ENCODE results near the gene ELF2.
"Not testable (repeated sequence)": the region's sequence is repeated elsewhere in the genome, so short reads cannot be mapped to it uniquely, and the experiment has no call there.

The ELF2 gene

GRCh38 chr4:139082750-139083606, 94.0 kb downstream of the ELF2 start:
- DNase-seq (ENCODE audit: low read depth, low spot score) = peak; percentile 80

GRCh38 chr4:139078926-139079325, 98.1 kb downstream of the ELF2 start:
- DNase-seq (ENCODE audit: low read depth, low spot score) = no peak

- no peak for DNase-seq (ENCODE audit: low read depth, low spot score)
Measured at GRCh38 chr4:139077567-139078355, 99.3 kb downstream of the ELF2 start.

- no peak for DNase-seq (ENCODE audit: low read depth, low spot score)
Measured at GRCh38 chr4:139076016-139076744, 100.8 kb downstream of the ELF2 start.

- no peak for DNase-seq (ENCODE audit: low read depth, low spot score)
Measured at GRCh38 chr4:139060591-139060990, 116.4 kb downstream of the ELF2 start.

- not testable (repeated sequence) for DNase-seq (ENCODE audit: low read depth, low spot score)
Measured at GRCh38 chr4:139059026-139059425, 118.0 kb downstream of the ELF2 start.

- DNase-seq (ENCODE audit: low read depth, low spot score) = no peak
Measured at GRCh38 chr4:139054791-139055505, 122.1 kb downstream of the ELF2 start.

- DNase-seq (ENCODE audit: low read depth, low spot score) = no peak
Measured at GRCh38 chr4:139053909-139054308, 123.1 kb downstream of the ELF2 start.

GRCh38 chr4:139050446-139050845, 126.6 kb downstream of the ELF2 start:
- DNase-seq (ENCODE audit: low read depth, low spot score) = no peak

GRCh38 chr4:139048026-139048425, 129.0 kb downstream of the ELF2 start:
- no peak for DNase-seq (ENCODE audit: low read depth, low spot score)

GRCh38 chr4:139044291-139044690, 132.7 kb downstream of the ELF2 start:
- no peak for DNase-seq (ENCODE audit: low read depth, low spot score)

- DNase-seq (ENCODE audit: low read depth, low spot score) = no peak
Measured at GRCh38 chr4:139042981-139043460, 134.0 kb downstream of the ELF2 start.

GRCh38 chr4:139038874-139039443, 138.1 kb downstream of the ELF2 start:
- no peak for DNase-seq (ENCODE audit: low read depth, low spot score)

- DNase-seq (ENCODE audit: low read depth, low spot score) = no peak
Measured at GRCh38 chr4:139036885-139037284, 140.1 kb downstream of the ELF2 start.

- no peak for DNase-seq (ENCODE audit: low read depth, low spot score)
Measured at GRCh38 chr4:139035650-139036049, 141.4 kb downstream of the ELF2 start.

- peak; percentile 61 for DNase-seq (ENCODE audit: low read depth, low spot score)
Measured at GRCh38 chr4:139030614-139031235, 146.3 kb downstream of the ELF2 start.

GRCh38 chr4:139029866-139030363, 147.1 kb downstream of the ELF2 start:
- DNase-seq (ENCODE audit: low read depth, low spot score) = not testable (repeated sequence)

- no peak for DNase-seq (ENCODE audit: low read depth, low spot score)
Measured at GRCh38 chr4:139028191-139028661, 148.8 kb downstream of the ELF2 start.

GRCh38 chr4:139027776-139028175, 149.2 kb downstream of the ELF2 start:
- no peak for DNase-seq (ENCODE audit: low read depth, low spot score)

GRCh38 chr4:139025841-139026240, 151.2 kb downstream of the ELF2 start:
- DNase-seq (ENCODE audit: low read depth, low spot score) = no peak

Measured in activated CD4-positive, CD25-positive, alpha-beta regulatory T cell treated with anti-CD3 and anti-CD28 coated beads, Interleukin-2, amount 50 U/mL, for 16 hours (primary cell).